Measurements from ENCODE around the gene TMEM19.
A peak's percentile ranks its signal among the peaks of the same experiment; 100 is the strongest.
"Not testable (repeated sequence)": the region's sequence is repeated elsewhere in the genome, so short reads cannot be mapped to it uniquely, and the experiment has no call there.

TMEM19 gene

GRCh38 chr12:71687172-71687571 is 1.3 kb downstream of the TMEM19 start:
- not testable (repeated sequence) for H3K36me3 Mint-ChIP-seq; H3K27ac Mint-ChIP-seq; H3K27me3 Mint-ChIP-seq; H3K9me3 Mint-ChIP-seq (ENCODE audit: low read depth)
- Mint-ChIP-seq H3K4me1 (ENCODE audit: low read depth) (peaks cover 44% of the 10 kb centered on the region), H3K4me3 (peak overlapping the region; percentile 98)

GRCh38 chr12:71688961-71689570 is 3.2 kb downstream of the TMEM19 start:
- Mint-ChIP-seq H3K27me3 (no peaks in the 10 kb centered on the region), H3K4me3 (peak overlapping the region; percentile 6), H3K36me3 (no peaks in the 10 kb centered on the region), H3K4me1 (ENCODE audit: low read depth) (peaks cover 44% of the 10 kb centered on the region), H3K9me3 (ENCODE audit: low read depth) (no peaks in the 10 kb centered on the region), H3K27ac (no peak overlapping the region)

DNA sequence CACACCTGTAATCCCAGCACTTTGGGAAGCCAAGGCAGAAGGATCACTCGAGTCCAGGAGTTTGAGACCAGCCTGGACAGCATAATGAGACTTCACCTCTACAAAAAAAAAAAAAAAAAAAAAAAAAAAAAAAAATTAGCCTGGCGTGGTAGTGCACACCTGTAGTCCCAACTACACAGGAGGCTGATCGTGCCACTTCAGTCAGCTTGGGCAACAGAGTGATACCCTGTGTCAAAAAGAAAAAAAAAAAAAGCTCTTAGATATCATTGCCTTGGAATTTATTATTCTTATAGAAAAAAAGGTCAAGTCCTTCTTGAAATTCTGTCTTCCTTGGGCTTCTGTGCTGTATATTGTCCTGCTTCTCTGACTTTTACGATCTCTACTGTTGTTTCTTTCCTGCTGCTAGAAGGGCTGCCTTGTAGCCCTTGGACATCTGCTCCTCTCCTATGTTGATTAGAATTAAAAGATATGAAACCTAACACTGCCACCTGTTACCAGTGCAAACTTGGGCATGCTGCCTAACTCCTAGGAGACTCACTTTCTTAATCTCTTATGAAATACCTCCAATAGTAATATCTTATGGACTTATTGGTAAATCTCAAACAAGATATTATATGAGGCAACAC is 5.7 kb downstream of the TMEM19 start:
- H3K27ac Mint-ChIP-seq, result no peak overlapping the region
- peaks cover 5% of the 10 kb centered on the region for H3K36me3 Mint-ChIP-seq
- H3K4me3 Mint-ChIP-seq, result no peak overlapping the region
- no peaks in the 10 kb centered on the region for H3K27me3 Mint-ChIP-seq
- peaks cover 41% of the 10 kb centered on the region for H3K4me1 Mint-ChIP-seq (ENCODE audit: low read depth)
- no peaks in the 10 kb centered on the region for H3K9me3 Mint-ChIP-seq (ENCODE audit: low read depth)

GRCh38 chr12:71693126-71693525 is 7.2 kb downstream of the TMEM19 start:
- H3K36me3 Mint-ChIP-seq, result peaks cover 7% of the 10 kb centered on the region
- H3K4me1 Mint-ChIP-seq (ENCODE audit: low read depth), result peaks cover 30% of the 10 kb centered on the region
- H3K27me3 Mint-ChIP-seq, result no peaks in the 10 kb centered on the region
- H3K9me3 Mint-ChIP-seq (ENCODE audit: low read depth), result no peaks in the 10 kb centered on the region
- H3K4me3 Mint-ChIP-seq, result no peak overlapping the region
- H3K27ac Mint-ChIP-seq, result no peak overlapping the region

- H3K27me3 Mint-ChIP-seq; H3K27ac Mint-ChIP-seq; H3K9me3 Mint-ChIP-seq (ENCODE audit: low read depth); H3K36me3 Mint-ChIP-seq; H3K4me3 Mint-ChIP-seq: not testable (repeated sequence)
- H3K4me1 Mint-ChIP-seq (ENCODE audit: low read depth), result peaks cover 24% of the 10 kb centered on the region
These were observed 7.8 kb downstream of the TMEM19 start for GRCh38 chr12:71693651-71694050.

DNA sequence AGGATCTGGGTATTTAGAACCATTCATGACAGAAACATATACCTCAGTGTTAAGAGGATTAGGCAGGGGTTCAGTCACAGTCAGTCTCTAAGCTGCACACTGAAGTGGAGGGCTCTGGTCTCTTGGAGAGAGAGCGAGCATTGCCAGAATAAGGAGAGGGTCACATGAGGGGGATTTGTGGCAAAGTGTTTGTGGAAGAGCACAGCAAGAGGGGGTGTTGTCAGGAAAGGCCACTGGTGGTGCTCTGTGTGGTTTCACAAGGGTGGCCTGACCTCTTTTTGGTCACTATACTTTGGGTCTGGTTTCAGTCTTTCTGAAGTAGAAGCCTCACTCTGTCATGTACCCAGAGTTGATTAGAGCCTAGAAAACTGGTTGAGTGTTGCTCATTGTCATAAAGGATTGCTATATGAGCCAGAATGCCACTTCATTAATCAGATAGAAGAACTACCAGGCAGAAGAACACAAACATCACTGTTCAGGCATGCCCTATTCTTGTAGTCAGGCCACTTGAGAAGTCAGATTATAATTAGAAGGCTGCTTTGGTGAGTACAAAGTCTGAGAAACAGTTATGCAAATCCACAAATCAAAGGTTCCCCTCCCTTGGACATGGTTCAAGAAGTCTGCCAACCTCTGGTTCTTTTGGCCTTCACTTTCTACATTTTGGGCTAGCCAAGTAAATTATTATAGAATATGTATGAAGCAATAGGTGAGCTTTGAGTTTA is 8.4 kb downstream of the TMEM19 start:
- Mint-ChIP-seq H3K4me1 (ENCODE audit: low read depth) (peaks cover 20% of the 10 kb centered on the region), H3K4me3 (no peak overlapping the region), H3K9me3 (ENCODE audit: low read depth) (no peaks in the 10 kb centered on the region), H3K27ac (no peak overlapping the region), H3K27me3 (no peaks in the 10 kb centered on the region), H3K36me3 (peaks cover 9% of the 10 kb centered on the region)

- Mint-ChIP-seq H3K9me3 (ENCODE audit: low read depth) (no peaks in the 10 kb centered on the region), H3K36me3 (peaks cover 12% of the 10 kb centered on the region), H3K27me3 (no peaks in the 10 kb centered on the region), H3K4me3 (no peak overlapping the region), H3K4me1 (ENCODE audit: low read depth) (peaks cover 12% of the 10 kb centered on the region), H3K27ac (no peak overlapping the region)
These were observed 9.9 kb downstream of the TMEM19 start for GRCh38 chr12:71695782-71696181.

DNA sequence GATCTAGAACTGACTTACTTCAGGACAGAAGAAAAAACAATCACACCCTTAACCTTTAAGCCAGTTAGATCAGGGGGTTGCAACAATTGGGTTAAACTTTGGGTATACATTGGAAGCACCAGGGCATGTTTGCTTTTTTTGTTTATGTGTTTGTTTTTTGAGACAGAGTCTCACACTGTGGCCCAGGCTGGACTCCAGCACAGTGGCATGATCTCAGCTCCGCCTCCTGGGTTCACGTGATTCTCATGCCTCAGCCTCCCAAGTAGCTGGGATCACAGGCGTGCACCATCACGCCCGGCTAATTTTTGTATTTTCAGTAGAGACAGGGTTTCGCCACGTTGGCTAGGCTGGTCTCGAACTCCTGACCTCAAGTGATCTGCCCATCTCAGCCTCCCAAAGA is 16.3 kb downstream of the TMEM19 start:
- H3K4me3 Mint-ChIP-seq; H3K4me1 Mint-ChIP-seq (ENCODE audit: low read depth); H3K27me3 Mint-ChIP-seq; H3K9me3 Mint-ChIP-seq (ENCODE audit: low read depth); H3K27ac Mint-ChIP-seq; H3K36me3 Mint-ChIP-seq: not testable (repeated sequence)

DNA sequence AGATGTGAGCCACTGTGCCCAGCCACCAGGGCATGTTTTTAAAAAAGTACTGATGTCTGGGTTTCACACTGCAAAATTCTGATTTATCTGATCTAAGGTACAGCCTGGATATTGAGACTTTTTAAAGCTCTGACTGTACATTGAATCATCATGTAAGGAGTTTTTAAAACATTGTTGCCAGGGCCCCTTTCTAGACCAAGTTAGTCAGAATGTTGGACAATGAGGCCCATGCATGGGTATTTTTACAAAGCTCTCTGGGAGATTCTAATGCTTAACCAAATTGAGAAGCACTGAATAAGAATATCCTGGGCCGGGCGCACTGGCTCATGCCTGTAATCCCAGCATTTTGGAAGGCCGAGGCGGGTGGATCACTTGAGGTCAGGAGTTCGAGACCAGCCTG is 16.7 kb downstream of the TMEM19 start:
- no peaks in the 10 kb centered on the region for H3K9me3 Mint-ChIP-seq (ENCODE audit: low read depth)
- peaks cover 10% of the 10 kb centered on the region for H3K36me3 Mint-ChIP-seq
- no peaks in the 10 kb centered on the region for H3K4me1 Mint-ChIP-seq (ENCODE audit: low read depth)

DNA sequence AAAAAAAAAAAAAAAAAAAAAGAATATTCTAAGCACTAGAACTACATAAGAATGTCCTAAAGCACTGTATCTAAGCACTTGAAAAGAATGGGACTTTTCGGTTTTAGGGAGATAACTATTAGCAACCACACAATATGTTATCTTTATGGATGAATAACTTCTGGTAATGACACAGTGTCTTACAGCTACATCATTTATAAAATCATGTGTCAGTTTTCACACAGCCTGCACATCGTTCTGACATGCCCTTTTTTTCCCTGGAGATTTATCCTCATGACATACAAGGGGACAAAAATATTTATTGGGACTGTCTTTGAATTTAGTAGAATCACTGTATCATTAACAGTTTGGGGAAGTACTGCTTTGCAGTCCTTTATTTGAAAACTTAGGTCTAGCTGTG is 17.3 kb downstream of the TMEM19 start:
- H3K4me1 Mint-ChIP-seq (ENCODE audit: low read depth), result peaks cover 4% of the 10 kb centered on the region

More for the DNA sequence above, 16.7 kb downstream of the TMEM19 start:
- Mint-ChIP-seq H3K27me3 (no peaks in the 10 kb centered on the region), H3K4me3 (no peak overlapping the region), H3K27ac (no peak overlapping the region)

GRCh38 chr12:71704920-71705319 is 19.0 kb downstream of the TMEM19 start:
- Mint-ChIP-seq H3K4me1 (ENCODE audit: low read depth) (peaks cover 5% of the 10 kb centered on the region), H3K9me3 (ENCODE audit: low read depth) (no peaks in the 10 kb centered on the region), H3K36me3 (peaks cover 17% of the 10 kb centered on the region), H3K4me3 (no peak overlapping the region), H3K27me3 (no peaks in the 10 kb centered on the region), H3K27ac (no peak overlapping the region)

More for the DNA sequence above, 17.3 kb downstream of the TMEM19 start:
- Mint-ChIP-seq H3K27ac (no peak overlapping the region), H3K4me3 (no peak overlapping the region), H3K9me3 (ENCODE audit: low read depth) (no peaks in the 10 kb centered on the region), H3K36me3 (peaks cover 11% of the 10 kb centered on the region), H3K27me3 (no peaks in the 10 kb centered on the region)

DNA sequence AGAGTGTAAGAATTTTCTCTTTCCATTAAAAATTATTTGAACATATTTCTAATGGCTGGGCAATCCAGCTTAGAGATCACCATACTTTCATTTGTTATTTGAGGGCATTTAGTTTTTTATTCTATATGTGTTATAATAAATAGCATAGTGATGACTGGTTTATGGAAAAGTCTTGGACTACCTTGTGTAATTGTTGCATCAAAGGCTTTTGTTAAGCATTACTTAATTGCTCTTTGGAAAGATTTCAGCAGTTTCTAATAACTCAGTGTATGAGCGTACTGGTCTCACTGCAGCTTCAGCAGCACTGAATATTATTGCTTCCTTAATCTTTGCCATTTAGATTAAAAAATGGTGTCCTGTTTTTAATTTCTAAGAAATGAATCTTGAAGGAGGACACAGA is 22.8 kb downstream of the TMEM19 start:
- no peaks in the 10 kb centered on the region for H3K27me3 Mint-ChIP-seq
- peaks cover 5% of the 10 kb centered on the region for H3K4me1 Mint-ChIP-seq (ENCODE audit: low read depth)
- no peak overlapping the region for H3K4me3 Mint-ChIP-seq
- H3K27ac Mint-ChIP-seq, result no peak overlapping the region
- H3K36me3 Mint-ChIP-seq, result peaks cover 29% of the 10 kb centered on the region
- H3K9me3 Mint-ChIP-seq (ENCODE audit: low read depth), result peaks cover 20% of the 10 kb centered on the region

DNA sequence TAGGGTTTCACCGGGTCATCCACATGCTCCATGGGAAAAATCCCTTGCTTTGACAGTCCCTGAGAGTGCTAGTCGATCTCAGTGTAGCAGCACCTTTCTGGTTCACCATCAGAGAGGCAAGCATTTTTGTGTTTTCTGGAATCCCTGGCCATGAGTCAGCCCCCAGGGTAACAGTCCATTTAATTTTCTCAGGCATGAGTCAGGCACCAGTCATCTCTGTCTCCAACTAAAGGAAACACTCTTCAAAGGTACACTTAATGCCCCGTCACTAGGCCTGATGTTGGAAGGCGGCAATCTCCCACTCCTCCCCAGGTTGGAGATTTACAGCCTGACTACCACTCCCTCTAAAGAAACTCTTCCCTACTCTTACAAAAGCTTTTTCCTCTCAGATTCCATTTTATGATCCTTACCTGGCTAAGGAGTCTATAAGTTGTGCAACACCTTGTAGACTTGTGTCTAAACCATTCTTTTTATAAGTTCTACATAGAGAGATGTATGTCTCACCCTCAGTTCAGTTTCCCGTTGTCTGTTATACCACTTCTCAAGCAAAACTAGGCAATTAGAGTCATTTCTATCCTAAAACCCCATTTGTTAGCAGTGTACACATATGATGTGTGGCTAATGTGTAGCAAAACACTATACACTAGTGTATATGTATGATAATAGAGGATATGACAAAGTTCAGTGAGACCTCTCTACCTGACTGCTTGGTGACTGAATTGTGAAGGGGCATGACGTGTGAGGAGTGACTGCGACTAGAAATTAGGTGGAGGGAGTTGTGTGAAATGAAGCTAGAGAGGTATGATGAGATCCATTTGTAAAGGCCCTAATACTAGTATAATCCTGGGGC is 24.6 kb downstream of the TMEM19 start:
- Mint-ChIP-seq H3K4me1 (ENCODE audit: low read depth) (peaks cover 5% of the 10 kb centered on the region), H3K27ac (no peak overlapping the region), H3K4me3 (no peak overlapping the region), H3K27me3 (no peaks in the 10 kb centered on the region), H3K9me3 (ENCODE audit: low read depth) (peaks cover 34% of the 10 kb centered on the region), H3K36me3 (peaks cover 26% of the 10 kb centered on the region)

- Mint-ChIP-seq H3K27me3 (no peaks in the 10 kb centered on the region), H3K9me3 (ENCODE audit: low read depth) (peaks cover 24% of the 10 kb centered on the region), H3K4me1 (ENCODE audit: low read depth) (no peaks in the 10 kb centered on the region), H3K27ac (no peak overlapping the region), H3K36me3 (no peaks in the 10 kb centered on the region), H3K4me3 (no peak overlapping the region)
These were observed 32.7 kb downstream of the TMEM19 start for GRCh38 chr12:71718611-71719010.

All from activated naive CD8-positive, alpha-beta T cell (primary cell).